NCI-H2196 treated with DMSO at 0.1 percent for 48 hours (cell line): Measurements from ENCODE around the gene MALRD1.

Source experiments
- DNase-seq: peaks from one replicate; lab custom pipeline; 2025; ENCODE audit not compliant: unreplicated experiment; lab: John Stamatoyannopoulos, UW

MALRD1 gene

DNA sequence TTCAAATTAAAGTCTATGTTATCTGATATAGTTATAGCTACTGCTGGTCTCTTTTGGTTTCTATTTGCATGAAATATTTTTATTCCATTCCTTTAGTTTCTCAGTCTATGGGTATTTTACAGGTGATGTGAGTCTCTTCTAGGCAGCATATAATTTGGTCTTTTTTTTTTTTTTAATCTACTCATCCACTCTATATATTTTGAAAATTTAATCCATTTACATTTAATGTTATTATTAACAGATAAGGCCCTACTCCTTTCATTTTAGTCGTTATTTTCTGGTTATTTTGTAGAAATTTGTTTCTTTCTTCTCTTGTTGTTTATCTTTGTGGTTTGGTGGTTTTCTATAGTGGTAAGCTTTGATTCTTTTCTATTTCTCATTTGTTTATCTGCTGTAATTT is 58.8 kb downstream of the MALRD1 start:
- DNase-seq = no peak

DNA sequence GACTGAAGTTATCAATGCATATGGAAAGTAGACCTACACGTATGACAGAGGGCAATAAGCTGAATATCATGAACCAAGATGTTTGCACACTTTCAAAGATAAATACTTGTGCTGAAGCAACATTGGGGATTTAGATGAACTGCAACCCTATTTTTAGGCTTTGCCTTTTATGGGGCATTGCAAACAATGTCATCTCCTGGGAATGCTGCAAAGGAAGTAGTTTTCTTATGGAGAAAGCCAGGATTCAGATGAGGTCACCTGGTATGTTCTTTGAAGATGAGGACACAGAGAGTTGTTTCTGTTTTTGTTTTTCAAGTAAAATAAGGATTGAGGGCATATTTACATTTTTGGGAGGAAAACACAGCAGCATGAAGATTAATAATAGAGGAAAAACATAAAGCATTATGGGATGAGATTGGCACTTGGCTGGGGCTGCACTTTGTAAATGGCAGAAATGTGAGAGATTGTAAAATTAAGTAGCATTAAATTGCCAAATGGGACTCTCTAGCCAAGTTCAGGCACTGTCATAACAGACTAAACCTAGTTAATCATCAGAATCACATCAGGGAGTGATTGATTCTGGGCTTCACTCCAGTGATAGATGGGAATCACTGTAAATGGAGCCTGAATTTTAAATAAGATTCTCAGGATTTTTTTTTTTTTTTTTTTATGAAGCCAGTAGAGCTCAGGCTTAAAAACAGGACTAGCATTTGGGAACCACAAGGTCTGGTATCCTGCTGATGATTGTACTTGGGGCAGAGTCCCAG is 63.1 kb downstream of the MALRD1 start:
- no peak for DNase-seq

DNA sequence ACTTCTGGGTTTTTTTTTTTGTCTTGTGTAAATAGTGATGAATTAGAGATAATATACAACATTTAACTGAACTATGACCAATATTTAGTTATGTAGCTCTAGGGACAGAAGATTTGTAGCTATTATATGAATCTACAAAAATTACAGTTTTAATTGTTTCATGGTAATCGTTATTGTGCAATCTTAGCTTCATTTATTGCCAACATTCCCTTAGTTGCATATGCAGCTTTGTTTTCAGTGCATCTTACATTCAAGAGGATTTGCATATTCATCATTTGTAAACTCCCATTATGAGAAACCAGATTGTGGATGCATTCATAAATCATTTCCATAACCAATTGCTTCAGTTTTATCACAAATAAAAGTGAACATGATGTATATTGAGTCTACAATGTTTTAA is 68.8 kb downstream of the MALRD1 start:
- DNase-seq = no peak

DNA sequence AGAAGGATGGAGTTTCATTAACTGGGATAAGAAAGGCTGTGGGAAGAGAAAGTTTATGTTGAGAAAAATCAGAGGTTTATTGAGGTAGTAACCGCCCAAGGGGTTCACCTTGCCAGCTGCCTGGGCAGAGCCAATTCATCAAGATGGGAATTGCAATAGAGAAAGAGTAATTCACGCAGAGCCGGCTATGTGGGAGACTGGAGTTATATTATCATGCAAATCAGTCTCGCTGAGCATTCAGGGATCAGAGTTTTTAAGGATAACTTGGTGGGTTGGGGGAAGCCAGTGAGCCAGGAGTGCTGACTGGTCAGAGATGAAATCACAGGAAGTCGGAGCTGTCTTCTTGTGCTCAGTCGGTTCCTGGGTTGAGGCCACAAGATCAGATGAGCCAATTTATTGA is 70.6 kb downstream of the MALRD1 start:
- no peak for DNase-seq

DNA sequence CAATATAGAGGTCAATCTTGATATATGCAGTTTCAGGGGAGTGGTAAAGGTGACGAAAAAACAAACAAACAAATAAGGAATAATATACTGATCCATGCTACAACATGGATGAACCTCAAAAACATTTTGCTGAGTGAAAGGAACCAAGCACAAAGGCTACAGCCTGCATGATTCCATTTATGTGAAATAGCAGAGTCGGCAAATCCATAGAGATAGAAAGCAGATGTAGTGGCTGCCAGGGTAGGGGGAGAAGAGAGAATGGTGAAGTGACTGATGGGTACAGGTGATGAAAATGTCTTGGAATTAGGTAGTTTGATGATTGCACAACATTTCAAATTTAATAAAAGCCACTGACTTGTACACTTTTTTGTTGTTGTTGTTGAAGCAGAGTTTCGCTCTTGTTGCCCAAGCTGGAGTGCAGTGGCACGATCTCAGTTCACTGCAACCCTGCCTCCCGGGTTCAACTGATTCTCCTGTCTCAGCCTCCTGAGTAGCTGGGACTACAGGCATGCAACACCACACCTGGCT is 71.8 kb downstream of the MALRD1 start:
- DNase-seq = no peak

DNA sequence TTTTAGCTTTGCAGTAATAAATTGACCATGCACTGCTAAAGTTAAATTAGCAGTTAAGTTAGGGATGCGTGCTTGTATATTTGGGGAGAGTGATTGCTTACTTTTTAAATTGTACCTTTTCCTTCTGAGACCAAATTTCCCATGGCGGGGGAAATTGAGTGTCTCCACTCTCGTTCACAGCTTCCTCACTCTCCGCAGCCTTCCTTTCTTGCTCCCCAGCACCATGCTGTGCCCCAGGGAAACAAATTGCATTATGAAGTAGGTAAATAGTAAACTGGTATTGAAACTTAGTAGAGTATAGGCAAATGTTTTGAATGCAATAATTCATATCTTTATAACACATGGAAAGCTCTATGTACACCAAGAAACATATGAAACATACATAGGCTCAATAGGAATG is 85.4 kb downstream of the MALRD1 start:
- no peak for DNase-seq

DNA sequence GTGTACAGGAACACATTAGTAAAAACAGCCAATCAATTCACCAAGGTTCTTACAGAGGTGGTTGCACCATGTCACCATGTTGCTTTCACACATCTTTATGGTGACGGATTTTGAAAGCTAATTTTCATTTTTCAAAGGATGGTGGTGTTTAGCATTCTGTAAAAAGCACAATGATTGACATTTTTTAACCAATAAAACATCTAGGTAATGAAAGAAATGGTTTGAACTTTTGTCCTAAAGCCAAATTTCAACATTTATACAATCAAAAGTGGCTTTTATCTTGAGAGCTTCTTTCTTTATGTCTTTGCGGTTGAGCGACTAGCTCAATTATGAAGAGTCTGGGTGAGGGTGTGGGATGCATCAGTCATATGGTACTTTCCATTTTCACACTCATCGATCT is 94.4 kb downstream of the MALRD1 start:
- DNase-seq = no peak

DNA sequence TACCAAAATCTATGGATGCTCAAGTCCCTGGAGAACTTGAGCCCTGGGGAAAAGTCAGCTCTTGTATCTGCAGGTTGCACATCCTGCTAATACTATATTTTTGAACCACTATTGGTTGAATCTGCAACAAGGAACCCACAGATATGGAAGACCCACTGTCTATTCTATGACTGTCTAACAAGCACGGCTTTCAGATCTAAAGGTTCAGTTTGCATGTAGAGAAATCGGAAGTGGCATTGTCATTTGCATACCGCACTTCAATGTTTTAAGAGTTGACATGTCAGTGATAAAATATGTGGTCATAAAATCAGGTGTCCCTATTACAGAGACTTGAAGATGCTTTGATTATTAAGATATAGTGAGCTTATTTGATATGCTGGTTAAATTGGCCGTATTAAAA is 95.6 kb downstream of the MALRD1 start:
- DNase-seq = no peak

DNA sequence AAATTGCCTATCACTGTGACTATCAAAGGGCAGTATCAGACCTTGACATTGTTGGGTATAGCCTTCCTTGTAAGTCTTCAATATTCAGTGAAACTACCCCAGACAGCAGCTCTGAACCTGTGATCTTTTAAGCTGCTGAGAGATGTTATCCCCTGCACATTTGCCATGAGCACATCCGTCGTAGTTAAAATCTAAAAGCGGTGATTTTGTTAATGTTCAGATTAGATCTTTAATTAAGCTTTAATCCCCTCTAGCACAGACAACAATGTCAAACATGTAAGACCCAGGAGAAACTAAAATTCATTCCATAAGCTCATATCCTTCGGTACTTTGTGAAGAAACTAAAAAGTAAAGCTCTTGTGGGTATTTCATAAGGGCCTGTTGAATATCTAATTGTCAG is 105.8 kb downstream of the MALRD1 start:
- DNase-seq = no peak

DNA sequence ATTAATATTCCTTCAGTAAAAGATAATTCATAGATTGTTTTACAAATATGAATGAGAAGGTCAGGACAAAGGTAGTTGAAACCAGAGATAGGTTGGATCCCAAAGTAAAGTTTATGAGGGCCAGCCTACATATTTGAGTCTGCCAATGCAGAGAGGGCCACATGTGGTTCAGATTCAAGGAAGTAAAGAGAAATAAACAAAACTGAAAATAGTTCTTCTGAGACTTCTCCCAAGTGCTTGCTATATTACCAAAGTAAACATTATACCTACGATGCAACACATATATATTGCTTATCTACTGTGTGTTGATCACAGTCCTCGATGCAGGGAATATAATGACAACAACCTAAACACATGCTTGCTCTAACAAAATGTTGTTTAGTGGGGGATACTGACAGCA is 109.8 kb downstream of the MALRD1 start:
- DNase-seq = no peak

DNA sequence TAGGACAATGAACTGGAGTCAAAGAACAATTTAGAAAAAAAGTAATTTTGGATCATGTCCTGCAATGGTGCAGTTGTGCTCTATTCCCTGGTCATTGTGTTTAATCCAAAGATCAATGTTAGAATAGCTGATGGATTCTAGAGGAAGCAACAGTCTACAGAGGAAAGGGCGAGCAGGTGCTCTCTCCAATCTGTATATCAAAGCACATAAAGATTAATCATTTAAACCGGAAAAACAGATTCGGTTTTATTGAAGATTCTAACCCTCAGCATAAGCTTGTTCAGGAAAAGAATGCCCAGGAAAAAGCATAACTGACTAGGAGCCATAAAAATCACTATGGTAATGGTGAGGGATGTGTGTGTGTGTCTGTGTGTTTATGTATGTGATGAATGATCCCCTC is 110.3 kb downstream of the MALRD1 start:
- DNase-seq = no peak

DNA sequence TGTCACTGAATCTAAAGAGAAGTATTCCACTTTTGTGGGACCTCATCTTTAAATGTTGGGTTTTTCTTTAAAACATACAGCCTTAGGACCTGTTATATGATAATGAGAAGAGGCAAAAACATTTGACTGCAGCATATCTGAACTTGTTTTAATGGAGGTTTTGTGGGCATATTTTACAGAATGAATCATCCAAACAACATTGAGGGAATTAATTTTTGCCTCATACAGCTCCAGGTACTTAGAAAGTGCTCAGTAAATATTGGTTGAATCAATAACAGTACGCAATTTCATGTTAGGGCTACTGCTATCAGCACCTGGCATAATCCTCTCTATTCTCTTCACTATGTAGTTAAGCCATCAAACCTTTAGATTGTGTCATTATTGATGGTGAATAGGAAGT is 115.9 kb downstream of the MALRD1 start:
- no peak for DNase-seq

DNA sequence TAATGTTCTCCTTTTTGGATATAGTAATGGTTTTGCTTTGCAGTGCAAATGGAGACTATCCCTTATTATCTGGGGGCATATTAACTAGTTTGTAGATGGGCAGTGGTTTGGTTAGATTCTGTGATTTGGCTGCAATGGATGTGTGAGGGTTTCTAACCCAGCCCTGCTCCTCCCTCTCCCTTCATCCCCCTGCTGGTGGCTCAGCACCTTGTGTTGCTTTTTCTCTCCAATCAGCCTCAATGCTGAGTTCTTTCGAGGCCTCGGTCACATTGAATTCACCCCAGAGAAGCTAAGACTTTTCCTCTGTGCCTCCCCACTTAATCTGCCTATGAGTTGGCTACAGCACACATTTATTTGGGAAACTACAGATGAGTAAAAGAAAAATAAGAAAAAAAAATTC is 120.0 kb downstream of the MALRD1 start:
- no peak for DNase-seq

DNA sequence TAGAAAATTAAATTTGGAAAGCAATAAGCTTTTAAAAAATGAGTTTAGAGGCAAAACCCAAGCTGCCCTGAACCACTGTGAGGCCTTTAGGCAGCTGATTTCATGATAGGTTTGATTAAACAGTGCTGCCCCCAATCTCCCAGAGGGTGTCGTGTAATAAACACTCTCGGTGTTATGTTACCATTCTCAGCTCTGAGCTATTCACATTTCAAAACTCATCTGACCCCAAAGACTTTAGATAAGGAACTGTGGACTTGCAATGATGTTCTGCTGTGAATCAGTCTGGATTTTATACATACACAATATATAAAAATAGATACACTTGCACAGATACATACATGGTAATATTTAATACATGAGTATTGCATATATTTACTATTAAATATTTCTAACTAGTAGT is 120.4 kb downstream of the MALRD1 start:
- no peak for DNase-seq

DNA sequence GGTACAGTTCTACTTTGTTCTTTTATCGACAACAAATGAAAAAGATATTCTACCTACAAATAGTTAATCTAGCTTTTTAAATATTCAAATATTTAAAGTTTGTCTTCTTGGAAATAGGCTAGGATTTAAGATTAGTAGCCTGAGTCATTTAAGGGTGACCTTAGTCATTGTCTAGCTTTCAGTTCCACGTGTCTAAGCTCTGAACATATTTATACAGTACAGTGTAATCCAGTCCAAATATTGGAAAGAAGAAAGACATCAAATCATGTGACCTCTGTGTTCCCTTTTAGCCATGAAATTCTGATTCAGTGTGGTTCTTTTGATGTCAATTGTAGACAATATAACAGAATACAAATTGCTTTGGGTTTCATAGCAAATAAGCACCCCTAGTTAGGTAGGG is 121.1 kb downstream of the MALRD1 start:
- no peak for DNase-seq

DNA sequence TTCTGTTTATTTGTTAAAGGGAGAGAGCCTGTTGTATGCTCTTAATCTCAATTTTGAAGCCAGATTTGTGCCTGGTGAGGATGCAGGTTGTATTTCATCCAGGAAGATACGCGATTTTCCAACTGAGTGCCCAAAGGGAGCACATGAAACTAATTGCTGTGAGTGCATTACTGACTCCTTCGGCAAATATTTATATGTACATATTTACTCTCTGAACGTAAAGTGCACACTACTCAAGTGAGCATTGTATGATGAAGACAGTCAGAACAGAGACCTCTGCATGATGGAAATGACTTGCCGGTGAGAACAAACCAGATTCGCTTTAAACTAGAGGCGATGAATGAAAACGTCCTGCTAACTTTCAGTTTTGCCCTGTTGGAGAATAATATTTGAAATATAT is 130.1 kb downstream of the MALRD1 start:
- DNase-seq = no peak

DNA sequence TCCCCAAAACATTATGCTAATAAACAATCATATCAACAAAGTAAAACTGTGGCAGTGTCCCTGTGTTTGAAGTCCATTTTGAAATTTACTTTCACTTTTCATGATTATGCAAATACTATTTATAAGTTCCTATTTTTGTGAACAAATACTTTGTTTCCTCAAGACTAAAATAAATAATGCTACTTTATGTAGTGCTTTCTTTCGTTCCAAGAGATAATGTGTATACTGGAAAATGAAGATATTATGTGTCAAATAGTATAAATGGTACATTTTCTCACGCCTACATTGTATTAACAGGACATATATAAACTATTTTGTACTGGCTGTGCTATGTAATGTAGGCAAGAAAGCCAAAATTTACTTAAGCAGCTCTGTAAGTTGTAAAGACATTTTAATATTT is 136.3 kb downstream of the MALRD1 start:
- DNase-seq = no peak

DNA sequence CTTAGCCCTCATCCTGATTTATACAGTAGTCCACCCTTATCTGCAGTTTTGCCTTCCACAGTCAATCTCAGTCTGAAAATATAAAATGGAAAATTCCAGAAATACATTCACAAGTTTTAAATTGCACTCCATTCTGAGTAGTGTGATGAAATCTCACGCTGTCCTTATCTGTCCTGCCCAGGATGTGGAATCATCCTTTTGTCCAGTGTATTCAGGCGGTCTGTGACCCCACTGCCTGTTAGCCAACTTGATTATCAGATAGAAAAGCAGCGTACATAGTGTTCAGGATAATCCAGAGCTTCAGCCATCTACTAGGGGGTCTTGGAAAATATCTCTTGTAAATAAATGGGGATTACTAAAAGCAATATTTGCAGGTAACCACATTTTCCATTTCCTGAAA is 146.3 kb downstream of the MALRD1 start:
- DNase-seq = no peak

DNA sequence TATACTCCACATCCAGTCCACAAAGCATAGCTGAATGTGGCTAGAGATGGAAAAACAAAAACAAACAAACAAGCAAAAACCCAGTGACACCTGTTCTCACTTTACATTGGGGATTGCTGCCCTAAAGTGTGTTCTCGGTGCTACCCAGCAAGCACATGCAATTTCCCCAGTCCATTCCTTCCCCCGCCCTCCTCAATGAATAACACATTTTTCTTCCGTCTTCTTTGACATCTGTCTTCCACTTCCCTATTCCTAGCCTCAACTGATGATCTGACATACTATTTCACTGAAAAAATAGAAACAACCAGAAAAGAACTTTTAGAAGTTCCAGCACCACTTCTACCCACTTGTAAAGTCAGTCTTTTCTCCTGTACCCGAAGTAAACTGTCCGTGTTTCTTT is 147.1 kb downstream of the MALRD1 start:
- no peak for DNase-seq

DNA sequence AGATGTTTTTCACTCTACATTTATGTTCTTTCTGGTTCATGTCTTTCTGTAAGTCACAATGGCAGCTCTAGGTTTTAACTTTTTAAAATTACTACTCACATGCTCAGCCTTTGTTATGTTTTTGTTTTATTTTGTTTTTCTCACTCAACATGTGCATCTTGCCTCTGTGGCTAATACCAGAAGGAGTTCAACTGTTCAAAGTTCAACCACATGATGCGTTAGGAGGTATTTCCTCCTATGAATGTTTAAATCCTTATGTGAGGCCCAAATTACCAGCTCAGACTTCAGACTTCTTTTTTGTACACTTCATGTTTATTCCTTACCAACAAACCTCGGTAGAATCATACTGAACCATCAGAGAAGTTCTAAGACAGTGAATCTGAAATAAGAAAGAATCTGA is 151.6 kb downstream of the MALRD1 start:
- no peak for DNase-seq

DNA sequence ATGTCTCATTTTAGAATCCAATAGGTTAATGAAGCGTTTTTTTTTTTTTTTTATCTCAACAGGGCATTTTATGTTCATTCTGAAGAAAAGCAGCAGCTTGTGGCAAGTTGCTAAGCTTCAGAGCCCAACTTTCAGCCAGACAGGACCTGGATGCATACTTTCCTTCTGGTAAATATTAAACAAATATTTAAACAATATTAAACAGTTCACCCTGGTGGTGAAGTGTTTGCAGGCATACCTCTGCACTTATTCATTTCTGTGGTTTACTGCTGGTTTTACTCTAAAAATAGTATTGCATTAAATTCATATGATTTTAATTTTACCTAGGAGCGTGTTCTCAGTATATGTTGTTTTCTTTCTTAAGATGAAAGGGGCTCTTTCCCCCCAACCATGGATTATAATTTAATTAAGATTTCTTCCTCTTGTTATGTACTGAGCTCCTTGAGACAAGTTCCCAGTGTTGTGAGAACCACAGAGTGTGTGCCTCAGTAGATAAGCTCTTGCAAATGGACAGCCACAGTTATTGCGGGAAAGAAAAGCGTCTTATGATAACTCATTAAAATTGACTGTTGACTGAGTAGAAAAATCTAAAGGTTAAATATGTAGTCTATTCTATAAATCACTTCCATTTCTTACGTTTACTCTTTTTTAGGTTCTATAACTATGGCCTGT is 155.8 kb downstream of the MALRD1 start:
- no peak for DNase-seq

DNA sequence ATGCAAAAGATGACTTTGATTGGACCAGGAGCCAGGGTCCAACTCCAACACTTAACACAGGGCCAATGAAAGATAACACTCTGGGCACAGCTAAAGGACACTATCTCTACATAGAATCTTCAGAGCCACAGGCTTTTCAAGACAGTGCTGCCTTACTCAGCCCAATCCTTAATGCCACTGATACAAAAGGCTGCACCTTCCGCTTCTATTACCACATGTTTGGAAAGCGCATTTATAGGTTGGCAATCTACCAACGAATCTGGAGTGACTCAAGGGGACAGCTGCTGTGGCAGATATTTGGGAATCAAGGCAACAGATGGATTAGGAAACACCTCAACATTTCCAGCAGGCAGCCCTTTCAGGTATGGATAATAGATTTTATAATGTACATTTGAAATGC is 160.7 kb downstream of the MALRD1 start:
- DNase-seq = no peak

DNA sequence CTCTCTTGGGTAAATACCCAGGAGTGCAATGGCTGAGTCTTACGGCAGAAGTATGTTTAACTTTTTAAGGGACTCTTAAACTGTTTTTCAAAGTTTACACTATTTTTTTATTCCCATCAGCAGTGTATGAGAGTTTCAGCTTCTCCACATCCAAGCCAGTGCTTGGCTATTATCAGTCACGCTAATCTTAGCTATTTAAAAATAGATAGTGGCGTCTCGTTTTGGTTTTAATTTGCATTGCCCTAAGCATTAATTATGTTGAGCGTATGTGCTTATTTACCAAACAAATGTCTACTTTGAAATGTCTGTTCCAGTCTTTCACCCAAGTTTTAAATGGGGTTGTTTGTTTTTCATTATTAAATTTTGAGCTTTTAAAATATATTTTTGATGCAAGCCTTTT is 164.0 kb downstream of the MALRD1 start:
- no peak for DNase-seq
